ENCODE measurements around the gene WDFY4.

The WDFY4 gene

DNA sequence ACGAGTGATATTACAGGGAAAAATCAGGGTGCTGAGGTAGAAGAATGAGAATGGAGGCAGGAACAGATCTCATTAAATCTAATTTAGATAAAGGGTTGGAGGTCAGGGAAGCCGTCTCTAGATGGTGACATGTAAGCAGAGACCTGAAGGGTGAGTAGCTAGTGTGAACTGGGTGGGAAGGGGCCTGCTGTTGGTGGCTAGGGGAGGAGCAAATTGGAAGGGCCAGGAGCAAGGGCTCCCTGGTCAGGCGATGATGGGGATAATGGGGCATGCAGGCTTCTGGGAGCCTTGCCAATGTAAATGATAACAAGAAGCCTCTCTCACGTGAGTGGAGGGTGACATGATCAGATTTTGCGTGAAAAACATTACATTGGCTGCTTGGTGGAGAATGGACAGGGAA is 76.3 kb downstream of the WDFY4 start:
- ATAC-seq = no peak
- TF ChIP-seq ESRRG (CRISPR knock-in tag; IDR thresholded peaks at IDR 0.05) = no peak
- TF ChIP-seq OSR1 (CRISPR knock-in tag; IDR thresholded peaks at IDR 0.05) = no peak
- no peak for TF ChIP-seq POU6F1 (CRISPR knock-in tag; IDR thresholded peaks at IDR 0.05; ENCODE audit: borderline replicate concordance, low read depth)
- no peak for TF ChIP-seq ZNF8 (CRISPR knock-in tag; IDR thresholded peaks at IDR 0.05)
- TF ChIP-seq CSDC2 (CRISPR knock-in tag; IDR thresholded peaks at IDR 0.05) = no peak
- TF ChIP-seq TSHZ2 (CRISPR knock-in tag; IDR thresholded peaks at IDR 0.05) = no peak
- TF ChIP-seq RARB (CRISPR knock-in tag; IDR thresholded peaks at IDR 0.05) = no peak
- TF ChIP-seq ARNTL (CRISPR knock-in tag; IDR thresholded peaks at IDR 0.05; ENCODE audit: borderline replicate concordance, low read depth) = no peak
- TF ChIP-seq GLIS3 (CRISPR knock-in tag; IDR thresholded peaks at IDR 0.05) = no peak

GRCh38 chr10:48762064-48763042 is 77.7 kb downstream of the WDFY4 start:
- no peak for ATAC-seq
- TF ChIP-seq ZC3H10 (CRISPR knock-in tag; IDR thresholded peaks at IDR 0.05) = no peak
- no peak for TF ChIP-seq TCF4 (CRISPR knock-in tag; IDR thresholded peaks at IDR 0.05; ENCODE audit: borderline replicate concordance)
- no peak for TF ChIP-seq TOX (CRISPR knock-in tag; IDR thresholded peaks at IDR 0.05; ENCODE audit: borderline replicate concordance)
- TF ChIP-seq CSDC2 (CRISPR knock-in tag; IDR thresholded peaks at IDR 0.05) = no peak
- TF ChIP-seq, protein P1, sequence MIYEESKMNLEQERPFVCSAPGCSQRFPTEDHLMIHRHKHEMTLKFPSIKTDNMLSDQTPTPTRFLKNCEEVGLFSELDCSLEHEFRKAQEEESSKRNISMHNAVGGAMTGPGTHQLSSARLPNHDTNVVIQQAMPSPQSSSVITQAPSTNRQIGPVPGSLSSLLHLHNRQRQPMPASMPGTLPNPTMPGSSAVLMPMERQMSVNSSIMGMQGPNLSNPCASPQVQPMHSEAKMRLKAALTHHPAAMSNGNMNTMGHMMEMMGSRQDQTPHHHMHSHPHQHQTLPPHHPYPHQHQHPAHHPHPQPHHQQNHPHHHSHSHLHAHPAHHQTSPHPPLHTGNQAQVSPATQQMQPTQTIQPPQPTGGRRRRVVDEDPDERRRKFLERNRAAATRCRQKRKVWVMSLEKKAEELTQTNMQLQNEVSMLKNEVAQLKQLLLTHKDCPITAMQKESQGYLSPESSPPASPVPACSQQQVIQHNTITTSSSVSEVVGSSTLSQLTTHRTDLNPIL (CRISPR knock-in tag; IDR thresholded peaks at IDR 0.05; ENCODE audit: low read depth) = no peak
- no peak for TF ChIP-seq OSR1 (CRISPR knock-in tag; IDR thresholded peaks at IDR 0.05)
- no peak for TF ChIP-seq ESRRG (CRISPR knock-in tag; IDR thresholded peaks at IDR 0.05)
- no peak for TF ChIP-seq RARB (CRISPR knock-in tag; IDR thresholded peaks at IDR 0.05)
- TF ChIP-seq SNAI2 (CRISPR knock-in tag; IDR thresholded peaks at IDR 0.05) = no peak
- TF ChIP-seq ISL1 (CRISPR knock-in tag; IDR thresholded peaks at IDR 0.05) = no peak
- TF ChIP-seq GLIS3 (CRISPR knock-in tag; IDR thresholded peaks at IDR 0.05) = no peak
- no peak for TF ChIP-seq ZNF8 (CRISPR knock-in tag; IDR thresholded peaks at IDR 0.05)
- no peak for TF ChIP-seq PPARA (CRISPR knock-in tag; IDR thresholded peaks at IDR 0.05; ENCODE audit: borderline replicate concordance)
- no peak for TF ChIP-seq ZNF70 (CRISPR knock-in tag; IDR thresholded peaks at IDR 0.05)
- no peak for TF ChIP-seq BACH2 (CRISPR knock-in tag; IDR thresholded peaks at IDR 0.05; ENCODE audit: borderline replicate concordance)
- TF ChIP-seq TSHZ2 (CRISPR knock-in tag; IDR thresholded peaks at IDR 0.05) = no peak
- no peak for TF ChIP-seq ZFP30 (CRISPR knock-in tag; IDR thresholded peaks at IDR 0.05)
- TF ChIP-seq ARNTL (CRISPR knock-in tag; IDR thresholded peaks at IDR 0.05; ENCODE audit: borderline replicate concordance, low read depth) = no peak

GRCh38 chr10:48763403-48763965 is 78.8 kb downstream of the WDFY4 start:
- no peak for ATAC-seq
- TF ChIP-seq BACH2 (CRISPR knock-in tag; IDR thresholded peaks at IDR 0.05; ENCODE audit: borderline replicate concordance) (no peak), ZFP30 (CRISPR knock-in tag; IDR thresholded peaks at IDR 0.05) (no peak), PATZ1 (CRISPR knock-in tag; IDR thresholded peaks at IDR 0.05; ENCODE audit: borderline replicate concordance) (no peak), CSRNP3 (CRISPR knock-in tag; IDR thresholded peaks at IDR 0.05) (no peak), TCF4 (CRISPR knock-in tag; IDR thresholded peaks at IDR 0.05; ENCODE audit: borderline replicate concordance) (no peak), TOX (CRISPR knock-in tag; IDR thresholded peaks at IDR 0.05; ENCODE audit: borderline replicate concordance) (no peak), ARNTL (CRISPR knock-in tag; IDR thresholded peaks at IDR 0.05; ENCODE audit: borderline replicate concordance, low read depth) (no peak), SNAI2 (CRISPR knock-in tag; IDR thresholded peaks at IDR 0.05) (no peak), CSDC2 (CRISPR knock-in tag; IDR thresholded peaks at IDR 0.05) (no peak), OSR1 (CRISPR knock-in tag; IDR thresholded peaks at IDR 0.05) (no peak)
- TF ChIP-seq, protein P1 (CRISPR knock-in tag; IDR thresholded peaks at IDR 0.05; ENCODE audit: low read depth) = no peak
